Measurements from ENCODE around the gene NLRP5. TPM values are rescaled to one million over a fixed set of nuclear protein-coding genes. Genes with fewer than 3 reads are reported as not detected.

NLRP5 gene
- total and polyA plus RNA-seq, 2 of the 4 experiments (the other 2 are of a cell fraction) = not detected

- H2AK5ac ChIP-seq (ENCODE audit: low read depth, low read length) = no peak overlapping the region
- no peak overlapping the region for H2BK5ac ChIP-seq (ENCODE audit: low read depth, low read length, poor library complexity, severe bottlenecking)
- H4K5ac ChIP-seq (ENCODE audit: low read depth, low read length) = no peak overlapping the region
- H2BK15ac ChIP-seq (ENCODE audit: low read depth, low read length) = no peak overlapping the region
- H2AFZ ChIP-seq (replicated peaks; ENCODE audit: low read length, poor library complexity) = no peak overlapping the region
- no peak overlapping the region for H3K56ac ChIP-seq (ENCODE audit: extremely low read depth, insufficient read depth, low read length)
- H3K9ac ChIP-seq (ENCODE audit: low read depth, low read length) = no peak overlapping the region
- no peak overlapping the region for H4K8ac ChIP-seq (ENCODE audit: low read depth in 2 of 2, low read length in 2 of 2)
- no peak overlapping the region for H2BK20ac ChIP-seq (ENCODE audit: low read depth, low read length)
- H4K91ac ChIP-seq (ENCODE audit: insufficient read depth, low read depth, low read length) = no peak overlapping the region
- intact Hi-C loops (cut with micrococcal nuclease) (no loop called here), in situ Hi-C loops (cut with MboI; ENCODE audit: low sequenced_read_pairs) (no loop called here), dilution Hi-C loops (cut with HindIII; ENCODE audit: low sequenced_read_pairs, unreplicated experiment) (no loop called here)
- H3K4me2 ChIP-seq (ENCODE audit: low read depth, low read length) = no peak overlapping the region
- H3K4me1 ChIP-seq (ENCODE audit: control insufficient read depth, insufficient read depth, low read length) = peaks cover 13% of the 10 kb centered on the region; the same call in 1 of the 2 replicates
- H3K14ac ChIP-seq (replicated peaks; ENCODE audit: low read depth, low read length) = no peak overlapping the region
- H3K79me1 ChIP-seq (ENCODE audit: low read depth in 1 of 2, low read length in 2 of 2) = peaks cover 3 to 36% of the 10 kb centered on the region in 2 experiments; a peak in 2 of 4 replicates
- H3K9me3 ChIP-seq (ENCODE audit: control insufficient read depth, insufficient read depth, low read length) = no peaks in the 10 kb centered on the region
- no peak overlapping the region for H3K27ac ChIP-seq (ENCODE audit: insufficient read depth, low read length)
- DNase-seq = no peak
- ChIA-PET POLR2A (ENCODE audit: unreplicated experiment) (no interaction called here), CTCF (no interaction called here)
- no peak overlapping the region for H2BK120ac ChIP-seq (ENCODE audit: low read depth, low read length)
- no peak overlapping the region for H3K18ac ChIP-seq (ENCODE audit: low read depth, low read length)
- H2AK9ac ChIP-seq (replicated peaks; ENCODE audit: low read depth, low read length, poor library complexity) = peak overlapping the region; percentile 44
- H3K36me3 ChIP-seq (ENCODE audit: control insufficient read depth, insufficient read depth, low read length) = peaks cover 21% of the 10 kb centered on the region
- 98% methylated on average over 12 of the region's 29 CpGs; no CpG with 5 or more reads in 1 of the 2 experiments for WGBS, 2 experiments (ENCODE audit: extremely low coverage in 2 of 2, insufficient read length in 1 of 2)
- peaks cover 64% of the 10 kb centered on the region for H4K20me1 ChIP-seq (ENCODE audit: insufficient read depth, low read length)
- no peaks in the 10 kb centered on the region for H3K27me3 ChIP-seq (ENCODE audit: control insufficient read depth, insufficient read depth, low read length)
- no peak overlapping the region for H3K4ac ChIP-seq (ENCODE audit: low read depth, low read length)
- peaks cover 2% of the 10 kb centered on the region; the same call in 1 of the 2 replicates for H3K9me1 ChIP-seq (ENCODE audit: insufficient read depth, low read length)
- H3K4me3 ChIP-seq (ENCODE audit: insufficient read depth, low read depth, low read length) = no peak overlapping the region
- TF ChIP-seq RAD21 (IDR thresholded peaks at IDR 0.05; ENCODE audit: low read length) = no peak
- no peak for TF ChIP-seq MAFK (IDR thresholded peaks at IDR 0.05; ENCODE audit: low read depth, low read length)
- TF ChIP-seq RFX5 (IDR thresholded peaks at IDR 0.05; ENCODE audit: low read depth, low read length) = no peak
- no peak for TF ChIP-seq FOS (IDR thresholded peaks at IDR 0.05; ENCODE audit: low read depth, low read length)
- no peak for TF ChIP-seq CHD1 (IDR thresholded peaks at IDR 0.05; ENCODE audit: low read depth, low read length)
- TF ChIP-seq POLR2A (IDR thresholded peaks at IDR 0.05; ENCODE audit: low read depth, low read length) = no peak
- no peak for TF ChIP-seq MXI1 (IDR thresholded peaks at IDR 0.05; ENCODE audit: borderline replicate concordance, low read depth, low read length)
- TF ChIP-seq CEBPB (IDR thresholded peaks at IDR 0.05; ENCODE audit: low read depth, low read length) = no peak
- TF ChIP-seq CTCF (conservative IDR thresholded peaks at IDR 0.05; ENCODE audit: low read depth, low read length) = no peak
- no peak for TF ChIP-seq RCOR1 (IDR thresholded peaks at IDR 0.05; ENCODE audit: insufficient replicate concordance, low read length)
- no peak for TF ChIP-seq USF2 (IDR thresholded peaks at IDR 0.05; ENCODE audit: low read depth, low read length)
- TF ChIP-seq ELK1 (IDR thresholded peaks at IDR 0.05; ENCODE audit: borderline replicate concordance, low read depth, low read length) = no peak
- no peak for TF ChIP-seq NFE2L2 (IDR thresholded peaks at IDR 0.05; ENCODE audit: low read depth, low read length)
- TF ChIP-seq SMC3 (IDR thresholded peaks at IDR 0.05; ENCODE audit: low read depth, low read length) = no peak
- TF ChIP-seq BHLHE40 (IDR thresholded peaks at IDR 0.05; ENCODE audit: low read depth, low read length) = no peak
- TF ChIP-seq MAZ (IDR thresholded peaks at IDR 0.05; ENCODE audit: borderline replicate concordance, low read depth, low read length) = no peak
- H3K23ac ChIP-seq (ENCODE audit: low read depth, low read length) = no peak overlapping the region
- no peak for ATAC-seq (ENCODE audit: low read depth)
- no TSS peak for BruUV-seq (replicated peaks)
Observed at GRCh38 chr19:56104423-56104822, 117.8 kb downstream of the NLRP5 start.
